Activated CD8-positive, alpha-beta memory T cell treated with anti-CD3 and anti-CD28 coated beads for 36 hours (primary cell): Measurements from ENCODE around the gene EGFL8. TPM values are rescaled to one million over a fixed set of nuclear protein-coding genes. Genes with fewer than 3 reads are reported as not detected.
"Not testable (repeated sequence)": the region's sequence is repeated elsewhere in the genome, so short reads cannot be mapped to it uniquely, and the experiment has no call there.

ENCODE experiments used
- CTCF ChIA-PET: fragments of 350-600 bp; sonication (Branson Sonifier 250); formaldehyde crosslinking; loops from one replicate; lab custom pipeline; 2021; ENCODE audit warnings: antibody characterized with exemption; lab: Charles Lee
- POLR2A ChIA-PET: fragments of 350-600 bp; sonication (Branson Sonifier 250); formaldehyde crosslinking; loops from one replicate; lab custom pipeline; 2021; ENCODE audit warnings: antibody characterized with exemption; lab: Charles Lee
- total RNA-seq, 2 experiments: library from RNA; stranded (reverse); gene quantifications; one replicate each; pipeline ENCODE4 v1.2.3, GENCODE V29; 2021

The EGFL8 gene
- total RNA-seq, 2 experiments from 2014 or later: 11.9 to 12.3 TPM

DNA sequence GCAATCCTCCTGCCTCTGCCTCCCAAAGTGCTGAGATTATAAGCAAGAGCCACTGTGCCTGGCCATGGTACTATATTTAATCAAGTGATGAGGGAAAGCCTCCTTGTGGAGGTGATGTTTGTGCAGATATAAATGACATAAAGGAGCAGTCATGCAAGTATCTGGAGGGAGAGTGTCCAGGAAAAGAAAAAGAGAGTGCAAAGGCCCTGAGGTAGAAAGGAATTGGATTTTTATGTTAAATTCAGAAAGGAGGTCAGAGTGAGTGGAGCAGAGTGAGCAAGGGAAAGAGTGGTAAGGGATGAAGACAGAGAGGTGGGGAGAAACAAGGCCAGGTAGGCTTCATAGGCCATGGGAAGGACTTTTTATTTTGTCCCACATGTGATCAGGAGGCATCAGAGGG lies 26.9 kb upstream of the EGFL8 start:
- ChIA-PET POLR2A (no interaction called here), CTCF (interaction anchor here (1.4 kb wide), 1 partner anchor 17 kb away, joined by 3 read pairs; no protein-coding TSS in a partner anchor)

DNA sequence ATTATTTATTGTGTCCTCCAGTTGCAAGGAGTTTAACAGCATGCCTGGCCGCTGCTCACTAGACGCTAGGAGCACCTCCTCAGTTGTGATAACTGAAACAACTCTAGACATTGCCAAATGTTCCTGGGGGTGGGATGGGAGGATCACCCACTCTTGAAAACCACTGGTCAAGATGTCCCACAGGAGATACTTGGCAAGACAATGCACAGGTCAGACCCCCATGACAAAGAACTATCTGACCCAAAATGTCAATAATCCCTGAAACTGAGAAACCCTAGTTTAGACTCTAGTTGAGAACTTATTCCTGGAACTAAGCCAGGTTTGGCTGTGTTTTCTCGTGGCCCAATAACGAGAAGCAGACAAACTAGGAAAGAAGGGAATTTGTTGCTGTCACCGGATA lies 24.8 kb upstream of the EGFL8 start:
- CTCF ChIA-PET: no interaction called here
- POLR2A ChIA-PET: interaction anchor here (0.7 kb wide), 1 partner anchor 15 kb away, joined by 5 read pairs; no protein-coding TSS in a partner anchor

DNA sequence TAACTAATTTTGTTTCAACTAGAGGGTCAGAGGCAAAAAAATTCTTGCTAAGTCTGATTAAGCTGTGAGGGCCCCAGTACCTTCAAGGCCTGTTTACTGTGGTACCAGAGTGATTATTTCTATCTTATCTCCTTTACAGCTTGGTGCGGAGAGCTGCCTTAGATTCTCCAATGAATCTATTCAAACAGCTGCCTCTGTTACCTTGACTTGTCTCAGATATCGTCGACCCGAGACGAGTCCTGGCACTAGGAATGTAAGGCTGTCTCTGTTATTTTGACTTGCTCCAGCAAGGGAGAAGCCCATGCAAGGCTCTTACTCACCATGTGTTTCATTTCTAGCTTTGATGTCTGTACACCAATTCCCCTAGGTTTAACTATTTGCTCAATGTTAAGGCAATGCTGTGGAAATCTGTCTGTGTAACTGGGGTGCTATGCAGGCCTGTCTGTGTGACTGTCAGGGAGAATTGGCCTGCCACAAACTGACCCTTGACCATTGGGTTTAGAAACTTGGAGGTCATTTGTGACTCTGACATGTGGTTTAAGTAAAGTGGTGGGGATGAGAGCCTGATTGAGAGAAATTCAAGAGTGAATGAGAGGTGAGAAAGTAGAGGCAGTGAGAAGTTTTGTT lies 23.9 kb upstream of the EGFL8 start:
- POLR2A ChIA-PET: no interaction called here

DNA sequence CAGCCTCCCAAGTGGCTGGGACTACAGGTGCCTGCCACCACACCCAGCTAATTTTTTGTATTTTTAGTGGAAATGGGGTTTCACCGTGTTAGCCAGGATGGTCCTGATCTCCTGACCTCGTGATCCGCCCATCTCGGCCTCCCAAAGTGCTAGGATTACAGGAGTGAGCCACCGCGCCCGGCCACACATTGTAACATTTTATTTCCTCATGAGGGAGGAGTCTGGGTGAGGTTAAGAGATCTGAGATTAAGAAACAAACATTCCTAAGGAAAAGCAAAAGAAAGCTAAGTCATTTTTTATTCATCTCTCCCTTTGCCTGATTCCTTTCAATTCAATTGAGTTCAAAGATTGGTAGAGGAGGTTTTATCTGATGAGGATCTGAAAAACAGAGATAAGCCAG lies 20.2 kb upstream of the EGFL8 start:
- CTCF ChIA-PET, POLR2A ChIA-PET: not testable (repeated sequence)

More for the DNA sequence above, 23.9 kb upstream of the EGFL8 start:
- CTCF ChIA-PET: interaction anchor here (0.7 kb wide), 1 partner anchor 252 kb away, joined by 3 read pairs; no protein-coding TSS in a partner anchor

- CTCF ChIA-PET: no interaction called here
- POLR2A ChIA-PET: no interaction called here
These were observed 18.1 kb upstream of the EGFL8 start for GRCh38 chr6:32146287-32146686.

GRCh38 chr6:32146687-32147086 lies 17.7 kb upstream of the EGFL8 start:
- CTCF ChIA-PET: no interaction called here

DNA sequence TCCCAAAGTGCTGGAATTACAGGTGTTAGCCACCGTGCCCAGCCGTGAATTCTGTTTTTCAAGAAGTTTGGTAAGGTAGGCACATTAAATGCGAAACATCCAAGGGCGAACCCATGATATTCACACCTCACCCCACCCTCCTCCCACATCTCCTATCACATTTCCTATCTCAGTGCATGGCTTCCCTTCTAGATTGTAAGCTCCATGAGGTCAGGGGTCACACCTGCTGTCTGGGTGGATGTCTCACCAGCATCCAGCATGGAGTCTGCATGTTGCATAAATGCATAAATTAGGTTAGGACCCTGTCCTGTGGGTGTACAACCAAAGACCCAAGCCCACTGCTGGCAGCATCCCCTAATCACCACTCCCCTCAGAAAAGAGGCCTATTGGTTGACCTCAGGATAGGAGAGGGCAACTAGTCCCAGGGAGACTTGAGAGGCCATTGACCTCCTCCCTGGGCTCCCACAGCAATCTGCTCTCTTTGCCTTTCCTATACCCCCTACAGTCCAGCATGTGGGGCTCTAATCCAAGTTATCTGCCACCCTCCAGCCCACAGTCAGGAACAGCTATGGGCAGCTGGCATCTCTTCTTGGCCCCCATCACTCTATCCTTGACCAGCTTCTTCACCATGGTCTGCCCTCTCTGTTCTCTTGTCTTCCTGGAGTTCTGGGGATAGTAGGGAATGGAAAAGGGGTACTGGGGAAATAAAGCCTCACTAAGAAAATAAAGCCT lies 16.8 kb upstream of the EGFL8 start:
- ChIA-PET POLR2A (no interaction called here), CTCF (interaction anchor here (1.2 kb wide), 1 partner anchor 18 kb away, joined by 4 read pairs; no protein-coding TSS in a partner anchor)

More at GRCh38 chr6:32146687-32147086, 17.7 kb upstream of the EGFL8 start:
- POLR2A ChIA-PET: no interaction called here

- ChIA-PET POLR2A (no interaction called here), CTCF (interaction anchor here (1.2 kb wide), 1 partner anchor 19 kb away, joined by 4 read pairs; no protein-coding TSS in a partner anchor)
These were observed 15.9 kb upstream of the EGFL8 start for GRCh38 chr6:32148289-32149091.

DNA sequence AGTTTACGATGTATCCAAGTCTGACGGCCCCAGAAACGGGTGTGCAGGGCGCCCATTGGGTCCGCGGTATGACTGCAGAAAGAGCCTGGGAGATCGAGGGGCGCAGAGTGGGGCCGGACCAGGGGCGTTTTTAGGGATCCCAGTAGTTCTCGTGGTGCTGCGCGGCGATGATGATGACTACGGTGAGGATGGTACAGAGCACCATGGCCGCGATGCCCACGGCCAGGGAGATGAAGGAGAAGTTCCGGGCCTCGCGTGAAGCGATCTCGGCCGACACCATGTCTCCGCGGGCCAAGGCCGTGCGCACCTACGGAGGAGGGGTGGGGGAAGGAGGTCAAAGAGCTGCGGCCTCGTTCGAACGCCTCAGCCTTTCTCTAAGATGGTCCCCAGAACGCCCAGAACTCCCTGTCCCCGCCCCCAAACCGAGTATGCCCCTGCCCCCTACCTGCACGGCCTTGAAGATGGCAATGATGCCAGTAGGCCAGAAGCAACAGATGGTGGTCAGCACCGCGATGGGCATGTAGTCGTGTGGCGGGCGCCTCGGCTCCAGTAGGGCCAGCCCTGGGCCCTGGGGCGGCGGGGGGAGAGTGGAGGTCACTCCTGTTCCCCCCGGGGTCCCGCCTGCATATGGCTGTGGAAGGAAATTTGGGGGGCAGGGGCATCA lies 15.2 kb upstream of the EGFL8 start:
- CTCF ChIA-PET: no interaction called here
- POLR2A ChIA-PET: no interaction called here

DNA sequence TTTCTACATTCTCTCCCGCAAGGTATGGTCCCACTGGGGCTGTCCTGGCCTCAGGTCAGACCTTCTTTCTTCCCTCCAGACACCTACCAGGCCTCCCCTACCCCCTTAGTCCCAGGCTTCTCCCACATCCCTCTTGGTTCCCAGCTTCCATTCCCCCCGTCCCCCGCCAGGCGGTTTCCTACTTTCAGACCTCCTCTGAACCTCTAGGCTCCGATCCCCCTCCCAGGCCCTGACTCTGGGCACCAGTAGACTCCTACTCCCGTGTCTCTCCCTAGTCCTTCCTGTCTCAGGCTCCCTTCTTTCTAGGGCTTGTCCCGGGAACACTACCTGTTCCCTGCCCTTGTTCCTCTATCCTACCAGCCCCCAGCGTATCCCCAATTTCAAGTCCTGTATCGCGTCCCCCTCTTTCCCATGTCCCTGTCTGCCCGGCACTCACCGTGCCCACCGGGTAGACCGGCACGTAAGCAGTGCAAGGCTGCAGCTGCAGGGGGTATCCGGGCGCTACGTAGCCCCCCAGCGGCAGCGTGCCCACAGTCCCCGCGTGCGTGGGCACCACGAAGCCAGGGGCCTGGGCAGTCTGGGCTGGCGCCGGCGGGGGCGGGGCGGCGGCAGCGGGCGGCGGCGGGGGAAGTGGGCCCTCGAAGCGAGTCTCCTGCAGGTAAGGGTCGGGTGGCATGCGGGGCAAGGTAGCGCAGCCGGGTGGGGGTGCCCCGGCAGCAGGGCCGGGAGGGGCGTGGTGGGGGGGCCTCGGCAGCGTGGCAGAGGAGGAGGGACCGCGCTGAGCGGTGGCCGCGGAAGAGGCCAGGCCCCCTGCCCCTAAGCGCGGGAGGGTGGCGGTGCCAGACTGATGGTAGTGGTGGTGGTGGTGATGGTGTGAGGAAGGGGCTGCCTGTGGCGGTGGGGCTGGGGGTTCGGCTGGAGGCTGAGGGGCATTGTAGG lies 14.2 kb upstream of the EGFL8 start:
- POLR2A ChIA-PET: no interaction called here
- CTCF ChIA-PET: interaction anchor here (1.3 kb wide), 1 partner anchor 31 kb away, joined by 3 read pairs; no protein-coding TSS in a partner anchor

DNA sequence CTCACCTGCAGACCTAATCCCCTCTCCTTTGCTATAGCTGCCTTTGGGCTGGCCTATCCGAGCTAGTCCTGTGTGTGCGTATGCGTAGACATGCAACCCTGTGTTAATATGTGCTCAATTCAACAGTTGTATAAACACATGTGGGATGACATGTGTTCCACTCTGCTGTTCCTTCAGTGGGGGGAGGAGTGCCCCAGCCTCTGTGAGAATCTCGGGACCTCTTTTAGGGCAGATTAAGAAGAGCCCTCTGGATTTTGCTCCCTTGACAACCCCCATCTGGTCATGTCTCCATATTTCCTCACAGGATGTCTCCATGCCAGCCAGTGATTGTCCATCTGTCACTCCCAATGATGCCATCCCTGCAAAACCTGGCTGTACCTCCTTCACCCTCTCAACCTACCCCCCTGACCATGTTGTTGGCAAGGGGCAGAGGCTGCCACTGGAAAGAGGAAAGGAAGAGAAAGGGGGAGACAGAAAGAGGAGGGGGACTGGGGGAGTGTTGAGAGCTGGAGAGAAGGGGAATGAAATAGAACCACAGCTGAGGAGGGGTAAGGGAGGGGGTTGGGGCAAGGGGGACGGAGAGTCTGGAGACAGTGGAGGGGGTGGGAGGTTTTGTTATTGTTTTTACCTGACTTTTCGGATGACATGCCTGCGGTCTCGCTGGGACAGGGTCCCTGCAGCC lies 13.1 kb upstream of the EGFL8 start:
- CTCF ChIA-PET: interaction anchor here (1.3 kb wide), 1 partner anchor 32 kb away, joined by 3 read pairs; no protein-coding TSS in a partner anchor
- POLR2A ChIA-PET: no interaction called here

DNA sequence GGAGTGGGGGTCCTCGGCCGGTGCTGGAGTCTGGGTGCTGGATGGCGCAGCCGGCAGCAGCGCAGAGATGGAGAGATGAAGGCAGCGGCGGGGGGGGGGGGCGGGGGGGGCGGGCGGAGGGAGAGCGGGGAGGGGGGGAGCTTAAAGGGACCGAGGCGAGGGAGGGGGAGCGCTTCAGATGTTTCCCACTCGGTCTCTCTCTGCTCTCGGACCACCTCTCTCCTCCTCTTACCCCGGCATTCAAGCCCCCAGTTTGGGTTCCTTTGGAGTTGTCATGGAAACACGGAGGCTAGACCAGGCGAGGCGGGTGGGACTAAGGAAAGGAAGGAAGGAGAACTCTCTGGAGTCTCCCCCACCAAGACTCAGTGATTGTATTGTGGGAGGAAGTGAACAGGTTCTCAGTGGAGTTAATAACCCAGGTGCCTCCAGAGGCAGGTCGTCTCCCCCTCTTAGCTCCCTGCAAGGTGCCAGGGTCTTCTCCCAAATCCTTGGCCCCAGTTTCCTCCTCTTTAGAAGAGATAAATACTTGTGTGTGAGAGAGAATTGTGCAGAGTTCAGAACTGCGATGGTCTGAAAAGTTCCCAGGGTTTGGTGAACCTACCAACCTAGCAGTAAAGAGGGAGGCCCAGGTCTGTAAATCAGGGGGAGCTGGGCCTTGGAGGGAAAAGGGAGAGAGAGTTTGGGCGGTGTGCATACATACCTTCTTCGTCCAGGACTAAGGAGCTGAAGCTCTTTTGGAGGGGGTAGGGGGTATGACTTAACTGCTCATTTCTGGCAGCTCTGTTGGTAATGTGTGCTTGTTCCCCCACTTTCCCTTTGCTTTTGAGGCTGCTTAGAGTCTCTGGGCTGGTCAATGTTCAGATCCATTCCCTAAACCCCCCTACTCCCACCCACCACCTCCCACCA lies 12.3 kb upstream of the EGFL8 start, which contains the start of gene PRRT1:
Gene PRRT1 (minus strand): TSS at position 77 of the 906 bp plus-strand sequence. CDS start 112 bp downstream, outside the sequence.
- POLR2A ChIA-PET: interaction anchor here (0.6 to 0.7 kb wide), 2 partner anchors 33 to 112 kb away, joined by 3 read pairs; no protein-coding TSS in a partner anchor
- CTCF ChIA-PET: interaction anchor here (0.7 to 1.3 kb wide), 2 partner anchors 33 to 43 kb away, joined by 3 read pairs; no protein-coding TSS in a partner anchor

DNA sequence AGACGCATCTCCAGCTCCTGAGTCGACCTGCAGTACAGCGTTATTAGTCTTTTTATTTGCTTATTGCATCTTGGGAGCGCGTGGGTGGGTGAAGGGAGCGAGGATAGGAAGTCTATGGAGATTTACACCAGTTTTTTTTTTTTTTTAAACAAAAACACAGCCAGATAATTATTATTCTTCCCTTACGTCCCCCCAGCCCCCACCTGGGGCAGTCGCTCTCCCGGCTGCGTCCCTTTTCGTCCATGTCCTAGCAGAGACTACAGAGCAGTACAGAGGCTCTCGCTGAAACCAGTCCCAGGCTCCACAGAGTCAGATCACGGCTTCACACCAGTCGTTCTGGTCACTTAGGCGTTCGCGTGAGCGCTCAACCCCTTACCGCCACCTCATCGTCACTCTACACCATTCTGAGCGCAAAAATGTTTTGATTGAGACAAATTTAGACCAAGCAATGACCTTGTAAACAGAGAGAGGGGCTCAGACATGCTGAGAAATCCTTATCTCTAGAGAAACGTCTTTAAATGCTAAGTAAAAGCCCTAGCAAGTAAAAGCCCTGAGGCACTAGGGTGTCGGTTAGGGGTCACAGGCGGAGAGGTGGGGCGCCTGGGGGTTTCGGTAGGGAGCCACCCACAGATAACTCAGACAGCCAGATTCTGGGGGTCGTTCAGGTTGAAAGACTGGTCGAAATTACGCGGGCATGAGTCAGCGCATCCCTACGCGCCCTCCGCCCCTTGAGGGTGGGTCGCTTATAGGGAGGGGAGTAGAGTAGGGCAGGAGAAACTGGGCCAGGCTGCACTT lies 11.4 kb upstream of the EGFL8 start:
- POLR2A ChIA-PET: interaction anchor here (0.6 to 0.7 kb wide), 2 partner anchors 34 to 111 kb away, joined by 3 read pairs; no protein-coding TSS in a partner anchor
- CTCF ChIA-PET: interaction anchor here (0.7 kb wide), 1 partner anchor 42 kb away, joined by 3 read pairs; no protein-coding TSS in a partner anchor

DNA sequence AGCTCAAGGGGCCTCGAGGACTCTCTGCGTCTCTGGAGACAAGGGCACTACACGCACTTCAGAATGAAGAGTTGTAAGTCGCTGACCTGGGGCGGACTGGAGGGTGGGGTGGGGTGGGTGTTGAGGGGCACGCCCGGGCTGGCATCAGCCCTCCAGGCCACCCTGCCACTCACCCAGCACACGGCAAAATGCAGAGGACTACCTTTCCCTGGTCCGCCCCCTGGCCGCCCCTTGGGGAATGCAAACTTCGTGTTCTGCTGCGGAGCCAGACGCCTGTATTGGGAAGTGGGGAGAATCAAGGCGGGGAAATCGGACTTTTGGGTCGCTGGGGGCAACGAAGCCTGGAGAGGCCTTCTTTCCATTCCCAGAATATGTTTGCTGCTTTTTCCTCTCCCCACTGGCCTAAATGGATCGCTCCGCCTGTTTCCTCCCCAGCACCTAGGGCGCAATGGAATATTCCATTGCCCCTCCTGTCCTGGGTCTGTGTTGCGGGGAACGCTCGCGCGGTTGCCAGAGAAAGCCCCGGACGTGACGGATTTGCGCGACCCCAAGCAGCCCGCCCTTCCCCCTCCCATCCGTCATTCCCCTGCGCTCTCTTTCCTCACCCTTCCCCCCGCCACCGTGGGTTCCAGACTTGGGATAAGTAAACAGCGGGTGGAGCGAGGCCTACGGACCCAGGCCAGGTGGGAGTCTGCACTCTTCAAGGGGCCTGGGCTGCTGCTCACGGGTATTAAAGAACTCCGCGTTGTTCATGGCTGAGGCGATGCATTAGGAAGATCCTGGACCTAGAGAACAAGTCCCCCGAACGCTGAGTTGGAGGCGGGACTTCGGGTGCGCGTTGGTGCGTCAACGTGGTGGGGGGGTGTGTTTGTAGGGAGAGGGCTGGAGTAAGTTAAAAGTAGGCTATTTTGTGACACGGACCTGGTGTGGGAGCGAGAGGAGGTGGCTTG lies 10.6 kb upstream of the EGFL8 start, which contains the start of gene PPT2:
Gene PPT2 (plus strand): TSS at position 578 of the 950 bp plus-strand sequence. CDS start 454 bp downstream, outside the sequence.
- ChIA-PET POLR2A (interaction anchor here (0.5 to 0.9 kb wide), 2 partner anchors 14 to 35 kb away, joined by 3 to 5 read pairs; no protein-coding TSS in a partner anchor), CTCF (interaction anchor here (1.1 to 1.2 kb wide), 3 partner anchors 11 to 35 kb away, joined by 4 to 6 read pairs (median 5); partner anchors contain the start of genes EGFL8 and FKBPL)
